H9 (cell line): ENCODE measurements around the gene GPD2. TPM values are rescaled to one million over a fixed set of nuclear protein-coding genes. Genes with fewer than 3 reads are reported as not detected.

Source experiments
- DNase-seq: peaks from one replicate; pipeline ENCODE4 v3.0.0-alpha.2; 2017
- H2AFZ ChIP-seq: one replicate; pipeline ENCODE4 v1.6.1; 2013; ENCODE audit warnings: mild to moderate bottlenecking, low read length, control low read depth, moderate library complexity
- H2AK5ac ChIP-seq: 2 replicates; pipeline ENCODE4 v1.6.1; 2013; ENCODE audit warnings: low read length, control low read depth, mixed read lengths; ENCODE audit not compliant: insufficient read length
- H2BK120ac ChIP-seq: one replicate; pipeline ENCODE4 v1.6.1; 2013; ENCODE audit warnings: low read depth, mild to moderate bottlenecking, low read length, control low read depth, inconsistent platforms; ENCODE audit not compliant: poor library complexity, severe bottlenecking
- H2BK12ac ChIP-seq: 2 replicates; pipeline ENCODE4 v1.6.1; 2013; ENCODE audit warnings: low read length, control low read depth, mixed read lengths, low read depth; ENCODE audit not compliant: insufficient read length
- H2BK15ac ChIP-seq: 2 replicates; pipeline ENCODE4 v1.6.1; 2013; ENCODE audit warnings: low read depth, low read length, control low read depth
- H2BK20ac ChIP-seq: one replicate; pipeline ENCODE4 v1.6.1; 2013; ENCODE audit warnings: low read depth, mild to moderate bottlenecking, low read length, control low read depth, inconsistent platforms; ENCODE audit not compliant: poor library complexity, severe bottlenecking
- H2BK5ac ChIP-seq: 2 replicates; pipeline ENCODE4 v1.6.1; 2013; ENCODE audit warnings: low read length, control low read depth, mixed read lengths; ENCODE audit not compliant: insufficient read length
- H3K14ac ChIP-seq: 2 replicates; pipeline ENCODE4 v1.6.1; 2013; ENCODE audit warnings: low read length, control low read depth; ENCODE audit not compliant: insufficient read depth
- H3K18ac ChIP-seq: 2 replicates; pipeline ENCODE4 v1.6.1; 2013; ENCODE audit warnings: low read depth, mild to moderate bottlenecking, mixed read lengths, low read length, control low read depth; ENCODE audit not compliant: insufficient read length
- H3K23ac ChIP-seq: 2 replicates; pipeline ENCODE4 v1.6.1; 2013; ENCODE audit warnings: low read length, control low read depth, mixed read lengths, low read depth; ENCODE audit not compliant: insufficient read length
- H3K23me2 ChIP-seq: 2 replicates; pipeline ENCODE4 v1.6.1; 2013; ENCODE audit warnings: low read depth, mild to moderate bottlenecking, mixed read lengths, low read length, control low read depth; ENCODE audit not compliant: insufficient read length, poor library complexity, severe bottlenecking
- H3K27ac ChIP-seq: 2 replicates; pipeline ENCODE4 v1.5.1; 2013; ENCODE audit warnings: low read length, control low read depth, mixed read lengths, low read depth; ENCODE audit not compliant: insufficient read length
- H3K27me3 ChIP-seq: 2 replicates; pipeline ENCODE4 v1.6.1; 2013; ENCODE audit warnings: low read length, control low read depth, inconsistent platforms; ENCODE audit not compliant: insufficient read depth
- H3K4ac ChIP-seq: 2 replicates; pipeline ENCODE4 v1.6.1; 2013; ENCODE audit warnings: low read depth, mild to moderate bottlenecking, control low read depth, inconsistent platforms, low read length, moderate library complexity
- H3K4me1 ChIP-seq: 2 replicates; pipeline ENCODE4 v1.6.1; 2013; ENCODE audit warnings: low read length, control low read depth, inconsistent platforms; ENCODE audit not compliant: insufficient read depth
- H3K4me2 ChIP-seq: 2 replicates; pipeline ENCODE4 v1.6.1; 2013; ENCODE audit warnings: low read length, control low read depth, mixed read lengths; ENCODE audit not compliant: insufficient read length, insufficient read depth
- H3K56ac ChIP-seq: 2 replicates; pipeline ENCODE4 v1.6.1; 2013; ENCODE audit warnings: low read depth, mild to moderate bottlenecking, mixed read lengths, low read length, control low read depth; ENCODE audit not compliant: insufficient read length
- H3K79me1 ChIP-seq: 2 replicates; pipeline ENCODE4 v1.6.1; 2013; ENCODE audit warnings: low read depth, mild to moderate bottlenecking, moderate library complexity, low read length, control low read depth, inconsistent platforms; ENCODE audit not compliant: insufficient read depth, poor library complexity, severe bottlenecking
- H3K79me2 ChIP-seq: 2 replicates; pipeline ENCODE4 v1.6.1; 2013; ENCODE audit warnings: low read length, control low read depth, inconsistent platforms; ENCODE audit not compliant: insufficient read depth
- H3K9ac ChIP-seq: 2 replicates; pipeline ENCODE4 v1.6.1; 2013; ENCODE audit warnings: low read length, control low read depth, mixed read lengths; ENCODE audit not compliant: insufficient read length; ENCODE audit errors: extremely low read depth
- H3K9me3 ChIP-seq: one replicate; pipeline ENCODE4 v1.6.1; 2013; ENCODE audit warnings: low read depth, low read length, inconsistent platforms; ENCODE audit not compliant: control insufficient read depth
- H3T11ph ChIP-seq: one replicate; pipeline ENCODE4 v1.6.1; 2013; ENCODE audit warnings: mild to moderate bottlenecking, low read length, control low read depth, inconsistent platforms
- H4K20me1 ChIP-seq: one replicate; pipeline ENCODE4 v1.6.1; 2013; ENCODE audit not compliant: control insufficient read depth, insufficient read length, insufficient read depth
- H4K5ac ChIP-seq: 2 replicates; pipeline ENCODE4 v1.6.1; 2013; ENCODE audit warnings: low read depth, mild to moderate bottlenecking, mixed read lengths, low read length, control low read depth; ENCODE audit not compliant: insufficient read length
- H4K8ac ChIP-seq: replicated peaks from 2 replicates; pipeline ENCODE4 v1.6.1; 2013; ENCODE audit warnings: low read length, control low read depth, mixed read lengths, low read depth; ENCODE audit not compliant: insufficient read length
- H4K91ac ChIP-seq: 2 replicates; pipeline ENCODE4 v1.6.1; 2013; ENCODE audit warnings: low read depth, mild to moderate bottlenecking, moderate library complexity, mixed read lengths, low read length, control low read depth; ENCODE audit not compliant: insufficient read length
- H3K27ac Mint-ChIP-seq, 3 experiments: 2 replicates in 2 of 3; 3 replicates in 1 of 3; pipeline ENCODE4 v1.8.0; 2020 to 2021; ENCODE audit warnings: mixed read lengths in 3 of 3, mild to moderate bottlenecking in 1 of 3, moderate library complexity in 1 of 3
- H3K27me3 Mint-ChIP-seq: 2 replicates; pipeline ENCODE4 v1.8.0; 2021; ENCODE audit warnings: low read depth, mild to moderate bottlenecking, moderate library complexity, mixed read lengths
- H3K36me3 Mint-ChIP-seq, 3 experiments: 2 replicates in 2 of 3; 3 replicates in 1 of 3; pipeline ENCODE4 v1.8.0; 2020 to 2021; ENCODE audit warnings: low read depth in 3 of 3, mixed read lengths in 3 of 3; ENCODE audit not compliant: insufficient read depth in 1 of 3
- H3K4me1 Mint-ChIP-seq, 2 experiments: 2 replicates each; pipeline ENCODE4 v1.8.0; 2020; ENCODE audit warnings: mixed read lengths in 2 of 2
- H3K4me3 Mint-ChIP-seq, 2 experiments: 2 replicates in 1 of 2; 3 replicates in 1 of 2; pipeline ENCODE4 v1.8.0; 2020 to 2021; ENCODE audit warnings: mild to moderate bottlenecking in 2 of 2, mixed read lengths in 2 of 2, moderate library complexity in 1 of 2
- H3K9me3 Mint-ChIP-seq, 2 experiments: 2 replicates in 1 of 2; 3 replicates in 1 of 2; pipeline ENCODE4 v1.8.0; 2020; ENCODE audit warnings: mild to moderate bottlenecking in 2 of 2, mixed read lengths in 2 of 2, moderate library complexity in 1 of 2
- CTCF ChIP-seq: fragments of 200-600 bp; sonication (generic); conservative IDR thresholded peaks from 3 replicates; pipeline ENCODE4 v1.8.0; 2021; ENCODE audit warnings: antibody characterized with exemption, mild to moderate bottlenecking
- WGBS: extraction: QIAGEN DNeasy Blood & Tissue Kit; methylation state at CpG from one replicate; pipeline ENCODE4 v1.1.7; 2013; ENCODE audit warnings: missing lambda C conversion rate, low lambda C conversion rate, mixed read lengths; ENCODE audit not compliant: insufficient read length; ENCODE audit errors: extremely low coverage; 5-methylcytosine and 5-hydroxymethylcytosine counted together
- total RNA-seq: library from RNA; stranded (reverse); gene quantifications from 2 replicates; pipeline ENCODE4 v1.2.1, GENCODE V29; 2021

GPD2 gene
- total RNA-seq, 1 experiment from 2014 or later: 46.0 TPM

- H3T11ph ChIP-seq: no peak overlapping the region
- no peak overlapping the region for H4K91ac ChIP-seq
- no peak overlapping the region for H2BK20ac ChIP-seq
- H4K8ac ChIP-seq: no peak overlapping the region
- H3K27ac ChIP-seq: no peak overlapping the region
- no peaks in the 10 kb centered on the region for H3K79me2 ChIP-seq
- H3K23me2 ChIP-seq: no peaks in the 10 kb centered on the region
- H3K9me3 ChIP-seq: no peaks in the 10 kb centered on the region
- H2AK5ac ChIP-seq: no peak overlapping the region
- no peak for DNase-seq
- H2BK15ac ChIP-seq: no peak overlapping the region
- no CpG with 5 or more reads among the region's 2 CpGs for WGBS
- H2BK120ac ChIP-seq: no peak overlapping the region
- Mint-ChIP-seq H3K27ac (no peak overlapping the region), H3K27me3 (no peaks in the 10 kb centered on the region), H3K9me3 (no peaks in the 10 kb centered on the region), H3K4me1 (peaks cover 14 to 19% of the 10 kb centered on the region in 2 experiments), H3K4me3 (no peak overlapping the region), H3K36me3 (0 out of 7 replicates have a peak, but pooled peaks cover 0 to 3% (median 0%) of the 10 kb centered on the region in 3 experiments)
- no peak overlapping the region for H4K5ac ChIP-seq
- H3K4ac ChIP-seq: no peak overlapping the region
- no peak overlapping the region for H2BK5ac ChIP-seq
- H2AFZ ChIP-seq: no peak overlapping the region
- no peaks in the 10 kb centered on the region for H3K79me1 ChIP-seq
- H3K9ac ChIP-seq: no peak overlapping the region
- no peaks in the 10 kb centered on the region for H4K20me1 ChIP-seq
- no peaks in the 10 kb centered on the region for H3K27me3 ChIP-seq
- H3K56ac ChIP-seq: no peak overlapping the region
- H3K4me2 ChIP-seq: no peak overlapping the region
- 0 out of 2 replicates have a peak, but pooled peaks cover 2% of the 10 kb centered on the region for H3K4me1 ChIP-seq
- H3K23ac ChIP-seq: no peak overlapping the region
- H2BK12ac ChIP-seq: no peak overlapping the region
- no peak overlapping the region for H3K14ac ChIP-seq
- TF ChIP-seq CTCF: no peak
- H3K18ac ChIP-seq: no peak overlapping the region
Observed at GRCh38 chr2:156581280-156581679, 145.1 kb downstream of the GPD2 start.
